GM19193 (cell line): ENCODE measurements around the gene EMC10.

Experiments
- POLR2A ChIP-seq: IDR thresholded peaks from 4 replicates; pipeline ENCODE4 v1.6.1; 2011; ENCODE audit not compliant: insufficient read depth, insufficient read length; ENCODE audit errors: extremely low read depth

EMC10 gene

DNA sequence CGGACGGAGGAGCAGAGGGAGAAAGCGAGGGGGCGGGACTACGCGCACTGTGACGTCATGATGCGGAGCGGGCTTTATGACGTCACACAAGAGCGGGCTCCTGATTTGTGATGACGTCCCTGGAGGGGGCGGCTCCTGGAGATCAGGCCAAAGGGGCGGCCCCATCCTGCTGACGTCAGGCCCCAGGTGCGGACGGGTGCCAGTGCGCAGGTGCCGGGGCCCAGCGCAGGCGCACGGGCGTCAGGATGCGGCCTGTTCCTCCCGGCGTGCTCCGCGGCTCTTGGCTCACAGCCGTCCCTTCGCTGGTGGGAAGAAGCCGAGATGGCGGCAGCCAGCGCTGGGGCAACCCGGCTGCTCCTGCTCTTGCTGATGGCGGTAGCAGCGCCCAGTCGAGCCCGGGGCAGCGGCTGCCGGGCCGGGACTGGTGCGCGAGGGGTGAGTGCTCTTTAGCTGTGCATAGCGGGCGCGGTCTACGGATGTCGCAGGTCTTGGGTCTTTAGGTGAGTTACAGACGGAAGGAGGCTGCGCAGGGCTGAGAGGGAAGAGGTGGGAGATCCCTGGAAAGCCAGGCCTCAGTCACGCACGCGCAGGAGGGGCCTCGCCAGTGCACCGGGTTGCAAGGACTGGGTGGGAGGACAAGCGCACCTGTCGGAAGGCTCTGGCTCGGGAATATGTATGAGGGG, at the start of gene EMC10, which contains the start of gene GARIN5A:
TSS of gene EMC10 (plus strand) at position 284 of the 683 bp plus-strand sequence. CDS start at position 322, 38 bp downstream.
TSS of gene GARIN5A (minus strand) at position 625 of the 683 bp plus-strand sequence. CDS start at position 165, 460 bp downstream.
- TF ChIP-seq POLR2A, result peak; percentile 99

GRCh38 chr19:50427318-50427925, 48.9 kb upstream of the EMC10 start:
- TF ChIP-seq POLR2A, result no peak

DNA sequence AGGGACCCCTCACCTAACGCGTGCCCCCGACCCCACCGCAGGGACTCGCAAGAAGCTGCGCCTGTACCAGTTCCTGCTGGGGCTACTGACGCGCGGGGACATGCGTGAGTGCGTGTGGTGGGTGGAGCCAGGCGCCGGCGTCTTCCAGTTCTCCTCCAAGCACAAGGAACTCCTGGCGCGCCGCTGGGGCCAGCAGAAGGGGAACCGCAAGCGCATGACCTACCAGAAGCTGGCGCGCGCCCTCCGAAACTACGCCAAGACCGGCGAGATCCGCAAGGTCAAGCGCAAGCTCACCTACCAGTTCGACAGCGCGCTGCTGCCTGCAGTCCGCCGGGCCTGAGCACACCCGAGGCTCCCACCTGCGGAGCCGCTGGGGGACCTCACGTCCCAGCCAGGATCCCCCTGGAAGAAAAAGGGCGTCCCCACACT, 48.3 kb upstream of the EMC10 start:
- TF ChIP-seq POLR2A, result peak; percentile 12

- TF ChIP-seq POLR2A, result no peak
These were observed 47.4 kb upstream of the EMC10 start for GRCh38 chr19:50428772-50429463.

- no peak for TF ChIP-seq POLR2A
These were observed 45.4 kb upstream of the EMC10 start for GRCh38 chr19:50430888-50431342.

- TF ChIP-seq POLR2A, result peak; percentile 57
These were observed 44.7 kb upstream of the EMC10 start for GRCh38 chr19:50431343-50432220.

DNA sequence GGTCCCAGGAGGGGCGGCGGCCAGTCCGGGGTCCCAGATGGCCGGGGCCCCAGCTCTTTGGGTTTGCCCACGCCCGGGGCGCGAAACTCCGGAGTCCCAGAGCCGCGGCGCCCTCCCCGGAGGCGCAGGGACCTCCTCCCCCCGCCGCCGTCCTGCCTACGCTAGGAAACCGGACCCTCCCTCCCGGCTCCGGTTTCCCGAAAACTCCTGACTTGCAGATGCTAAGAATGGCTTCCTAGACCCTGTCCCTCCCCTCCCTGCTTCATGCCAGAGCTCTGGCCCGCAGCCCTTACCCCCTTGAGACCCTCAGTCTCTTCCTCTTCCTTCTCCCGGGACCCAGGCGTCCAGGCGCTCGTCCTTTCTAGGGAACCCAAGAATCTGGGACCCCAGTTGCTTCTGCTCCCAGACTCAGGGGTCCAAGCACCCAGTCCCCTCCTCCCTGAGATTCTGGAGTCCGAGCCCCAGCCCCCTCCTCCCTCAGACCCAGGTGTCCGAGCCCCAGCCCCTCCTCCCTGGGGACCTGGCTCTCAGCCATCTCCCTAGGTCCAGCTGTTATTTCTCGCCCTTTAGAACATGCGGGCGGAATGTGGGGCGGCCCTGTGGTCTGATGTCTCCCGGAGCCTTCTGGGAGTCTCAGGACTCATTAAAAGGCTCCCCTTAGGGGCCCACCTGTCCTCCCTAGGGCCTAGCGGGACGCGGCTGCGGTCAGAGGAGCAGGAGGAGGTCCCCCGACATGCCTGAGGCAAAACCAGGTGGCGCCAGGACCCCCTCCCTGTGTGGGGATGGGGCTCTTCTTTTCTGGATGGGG, 43.9 kb upstream of the EMC10 start, which contains the start of gene MYBPC2:
TSS of gene MYBPC2 (plus strand) at position 672 of the 808 bp plus-strand sequence. CDS start at position 734, 62 bp downstream.
- TF ChIP-seq POLR2A, result peak; percentile 16

- TF ChIP-seq POLR2A, result no peak
These were observed 42.8 kb upstream of the EMC10 start for GRCh38 chr19:50433201-50434180.

- no peak for TF ChIP-seq POLR2A
These were observed 41.8 kb upstream of the EMC10 start for GRCh38 chr19:50434525-50434924.

DNA sequence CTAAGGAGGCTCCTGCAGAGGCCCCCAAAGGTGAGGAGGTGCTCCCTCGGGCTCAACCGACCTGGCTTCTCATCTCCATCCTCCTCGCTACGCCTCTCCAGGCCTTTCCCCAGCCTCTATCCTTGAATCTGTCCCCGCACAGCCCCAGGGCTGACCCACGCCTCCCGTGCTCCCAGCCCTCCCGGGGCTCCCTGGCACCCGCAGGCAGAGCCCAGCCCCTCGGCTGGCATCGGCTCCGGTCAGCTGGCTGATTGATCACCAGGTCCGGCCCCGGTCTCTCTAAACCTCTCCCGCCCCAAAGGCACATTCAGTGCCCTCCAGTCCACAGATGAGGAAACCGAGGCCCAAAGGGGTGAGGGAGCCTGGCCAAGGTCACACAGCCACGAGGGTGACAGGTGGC, 41.1 kb upstream of the EMC10 start:
- no peak for TF ChIP-seq POLR2A

DNA sequence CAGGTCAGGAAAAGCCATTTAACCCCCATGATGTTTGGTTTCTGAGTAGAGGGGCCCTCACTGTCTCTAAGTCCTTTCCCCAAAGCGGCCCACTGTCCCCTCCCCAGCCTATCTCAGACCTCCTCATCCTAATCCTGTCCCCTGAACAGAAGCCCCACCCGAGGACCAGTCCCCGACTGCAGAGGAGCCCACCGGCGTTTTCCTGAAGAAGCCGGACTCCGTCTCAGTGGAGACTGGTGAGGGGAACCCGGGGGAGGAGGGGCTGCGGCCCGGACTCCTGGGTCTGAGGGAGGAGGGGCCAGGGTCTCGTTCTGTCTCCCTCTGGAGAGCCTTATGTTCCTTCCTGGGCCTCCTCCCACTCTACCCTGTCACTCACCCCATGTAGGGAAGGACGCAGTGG, 40.7 kb upstream of the EMC10 start:
- TF ChIP-seq POLR2A, result no peak

DNA sequence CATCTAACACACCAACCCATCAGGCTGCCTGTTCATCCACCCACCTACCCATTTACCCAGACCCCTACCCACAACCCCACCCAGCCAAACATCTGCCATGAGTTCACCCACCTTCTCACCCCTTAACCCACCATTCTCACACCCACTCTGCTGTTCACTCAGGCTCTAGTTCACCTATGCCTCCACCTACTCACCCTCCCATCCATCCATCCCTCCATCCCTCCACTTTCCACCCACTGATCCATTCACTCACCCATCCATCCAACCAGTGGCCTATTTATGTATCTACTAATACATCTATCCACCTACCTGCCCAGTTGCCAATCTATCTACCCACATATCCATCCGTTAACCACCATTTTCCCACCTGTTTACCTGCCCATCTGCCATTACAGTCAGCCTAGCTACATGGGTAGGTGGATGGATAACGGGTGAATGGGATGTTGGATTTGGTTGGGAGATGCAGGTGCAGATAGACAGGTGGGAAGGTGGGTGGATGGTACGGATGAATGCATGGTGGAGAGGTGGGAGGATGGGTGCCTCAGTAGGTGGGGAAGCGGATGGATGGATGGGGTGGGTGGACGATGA, 38.4 kb upstream of the EMC10 start:
- no peak for TF ChIP-seq POLR2A
